ENCODE measurements around the gene RNH1. TPM values are rescaled to one million over a fixed set of nuclear protein-coding genes. Genes with fewer than 3 reads are reported as not detected.

RNH1 gene
- total RNA-seq, 6 experiments from 2014 or later, result 223 to 272 (median 250) TPM

DNA sequence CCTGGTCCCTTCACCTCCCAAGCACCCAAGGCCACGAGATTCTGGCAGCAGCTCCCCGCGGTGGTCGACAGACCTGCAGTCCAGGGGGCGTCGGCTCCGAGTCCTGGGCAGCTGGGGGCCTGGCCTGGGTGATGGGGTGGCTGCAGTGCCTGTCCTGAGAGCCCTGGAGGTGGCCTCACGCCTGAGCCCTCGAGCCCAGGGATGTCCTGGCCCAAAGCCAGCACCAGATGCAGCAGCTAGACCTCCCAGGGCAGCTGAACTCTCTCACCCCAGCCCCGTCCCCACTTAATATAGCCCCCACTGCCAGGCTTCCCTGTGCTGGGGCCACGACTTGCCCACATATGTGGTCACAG, 46.9 kb upstream of the RNH1 start:
- no peak for DNase-seq
- H3K4me1 Mint-ChIP-seq (ENCODE audit: low read depth), result no peaks in the 10 kb centered on the region
- no peak overlapping the region for H3K4me3 Mint-ChIP-seq
- TF ChIP-seq CTCF (IDR thresholded peaks at IDR 0.05), result no peak
- no peak overlapping the region for H3K27ac Mint-ChIP-seq
- H3K9me3 Mint-ChIP-seq, result no peaks in the 10 kb centered on the region
- H3K36me3 Mint-ChIP-seq (ENCODE audit: low read depth), result no peaks in the 10 kb centered on the region
- peaks cover 8% of the 10 kb centered on the region for H3K27me3 Mint-ChIP-seq (ENCODE audit: insufficient read depth)

DNA sequence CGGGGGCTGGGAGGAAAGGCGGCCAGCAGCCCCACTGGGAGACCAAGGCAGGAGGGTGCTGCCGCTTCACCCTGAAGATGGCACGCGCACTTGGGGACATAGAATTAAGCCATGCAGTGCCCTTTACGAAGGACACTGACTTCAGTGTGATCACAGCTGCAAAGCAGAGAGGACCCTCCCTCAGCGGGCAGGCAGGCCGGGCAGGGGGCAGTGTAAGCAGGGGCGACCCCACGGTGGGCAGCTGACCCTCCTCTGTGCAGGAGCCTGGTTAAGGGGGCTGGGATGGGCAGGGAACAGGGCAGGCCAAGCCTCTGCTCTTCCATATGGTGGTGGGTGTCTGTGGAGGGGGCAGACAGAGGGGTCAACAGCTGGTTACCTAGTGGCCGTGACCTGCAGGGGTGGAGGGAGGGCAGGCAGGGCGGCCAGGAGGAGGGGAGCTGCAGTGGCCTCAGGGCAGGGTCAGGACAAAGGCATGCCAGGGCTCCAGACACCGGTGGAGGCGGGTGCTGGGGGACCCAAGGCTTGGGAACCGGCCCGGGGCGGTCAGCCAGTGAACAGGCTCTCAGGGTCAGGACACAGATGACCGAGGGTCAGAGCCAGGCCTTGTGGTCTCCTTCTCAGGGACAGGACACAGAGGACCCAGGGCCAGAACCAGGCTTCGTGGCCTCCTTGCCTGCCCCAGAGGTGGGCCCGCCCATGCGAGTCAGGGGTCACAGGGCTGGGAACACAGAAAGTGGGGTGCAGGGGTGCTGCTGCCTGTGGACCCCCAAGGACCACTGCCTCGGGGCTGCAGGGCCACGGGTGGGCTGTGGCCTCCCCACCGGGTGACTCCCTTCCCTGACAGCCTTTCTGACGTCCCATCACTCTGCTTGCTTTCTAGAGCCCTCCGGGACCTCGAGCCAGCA, 46.3 kb upstream of the RNH1 start:
- Mint-ChIP-seq H3K4me3 (no peak overlapping the region), H3K27me3 (ENCODE audit: insufficient read depth) (peaks cover 8% of the 10 kb centered on the region), H3K36me3 (ENCODE audit: low read depth) (no peaks in the 10 kb centered on the region), H3K27ac (no peak overlapping the region), H3K4me1 (ENCODE audit: low read depth) (no peaks in the 10 kb centered on the region), H3K9me3 (no peaks in the 10 kb centered on the region)
- no peak for TF ChIP-seq CTCF (IDR thresholded peaks at IDR 0.05)
- no peak for DNase-seq

GRCh38 chr11:551596-551995, 44.6 kb upstream of the RNH1 start:
- TF ChIP-seq CTCF (IDR thresholded peaks at IDR 0.05), result no peak
- Mint-ChIP-seq H3K27ac (no peak overlapping the region), H3K9me3 (no peaks in the 10 kb centered on the region), H3K4me1 (ENCODE audit: low read depth) (no peaks in the 10 kb centered on the region), H3K36me3 (ENCODE audit: low read depth) (no peaks in the 10 kb centered on the region), H3K27me3 (ENCODE audit: insufficient read depth) (peaks cover 6% of the 10 kb centered on the region), H3K4me3 (no peak overlapping the region)
- DNase-seq, result no peak

DNA sequence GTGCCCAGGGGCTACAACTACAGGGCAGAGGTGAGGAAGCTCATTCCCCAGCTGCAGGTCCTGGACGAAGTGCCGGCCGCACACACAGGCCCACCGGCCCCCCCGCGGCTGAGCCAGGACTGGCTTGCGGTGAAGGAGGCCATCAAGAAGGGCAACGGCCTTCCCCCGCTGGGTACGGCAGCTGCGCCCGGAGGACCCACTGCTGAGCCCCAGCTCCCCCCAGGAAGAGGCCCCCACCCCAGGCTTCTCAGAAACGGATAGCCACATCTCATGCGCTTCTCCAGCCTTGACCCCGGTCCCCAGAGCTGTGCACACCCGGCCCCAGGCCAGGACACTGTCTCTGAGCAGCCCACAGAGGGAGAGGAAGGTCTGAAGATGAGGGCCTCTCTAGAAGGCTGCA, 44.1 kb upstream of the RNH1 start:
- TF ChIP-seq CTCF (IDR thresholded peaks at IDR 0.05), result no peak
- H3K27me3 Mint-ChIP-seq (ENCODE audit: insufficient read depth), result peaks cover 2% of the 10 kb centered on the region
- H3K4me3 Mint-ChIP-seq, result no peak overlapping the region
- no peak overlapping the region for H3K27ac Mint-ChIP-seq
- no peaks in the 10 kb centered on the region for H3K4me1 Mint-ChIP-seq (ENCODE audit: low read depth)
- no peaks in the 10 kb centered on the region for H3K36me3 Mint-ChIP-seq (ENCODE audit: low read depth)
- no peaks in the 10 kb centered on the region for H3K9me3 Mint-ChIP-seq
- no peak for DNase-seq

DNA sequence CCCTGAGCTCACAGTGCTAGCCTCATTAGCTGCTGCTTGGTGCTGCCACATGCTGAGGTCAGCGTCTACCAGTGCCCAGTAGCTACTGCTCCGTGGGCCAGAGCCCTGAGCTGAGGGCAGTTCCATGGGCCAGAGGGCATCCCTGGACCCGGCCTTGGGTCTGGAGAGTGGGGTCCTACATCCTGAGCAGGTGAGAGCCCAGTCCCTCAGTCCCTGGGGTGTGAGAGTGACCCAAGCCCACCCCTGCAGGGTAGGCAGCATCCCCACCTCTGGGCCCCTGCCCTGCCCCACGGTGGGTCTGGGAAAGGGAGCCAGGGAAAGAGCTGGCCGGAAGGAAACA, 43.7 kb upstream of the RNH1 start:
- Mint-ChIP-seq H3K27me3 (ENCODE audit: insufficient read depth) (peaks cover 2% of the 10 kb centered on the region), H3K4me3 (no peak overlapping the region), H3K9me3 (no peaks in the 10 kb centered on the region), H3K4me1 (ENCODE audit: low read depth) (no peaks in the 10 kb centered on the region), H3K27ac (no peak overlapping the region), H3K36me3 (ENCODE audit: low read depth) (no peaks in the 10 kb centered on the region)
- no peak for TF ChIP-seq CTCF (IDR thresholded peaks at IDR 0.05)
- DNase-seq, result no peak

Measured in HFFc6 (cell line).